Liver (tissue), 9 donors: ENCODE results near the gene SMIM35. TPM values are rescaled to one million over a fixed set of nuclear protein-coding genes. Genes with fewer than 3 reads are reported as not detected.

Experiments
- DNase-seq: peaks from one replicate; pipeline ENCODE4 v3.0.0-alpha.2; 2017; ENCODE audit warnings: low spot score
- H3K27ac ChIP-seq, 2 donors: one replicate each; pipeline ENCODE4 v1.7.0; 2013; ENCODE audit warnings: inconsistent platforms in 2 of 2, low read length in 2 of 2, control low read depth in 1 of 2, low read depth in 1 of 2, mild to moderate bottlenecking in 1 of 2
- H3K27me3 ChIP-seq, 4 donors: one replicate each; pipeline versions ENCODE4 v1.6.1 to v1.7.0; 2013; ENCODE audit warnings: low read length in 3 of 4, inconsistent platforms in 1 of 4, mild to moderate bottlenecking in 1 of 4, moderate library complexity in 1 of 4; ENCODE audit not compliant: control insufficient read depth in 4 of 4, insufficient read depth in 4 of 4
- H3K36me3 ChIP-seq, 4 donors: one replicate each; pipeline versions ENCODE4 v1.6.1 to v1.7.0; 2013; ENCODE audit warnings: low read length in 3 of 4, mild to moderate bottlenecking in 3 of 4, low read depth in 1 of 4, moderate library complexity in 1 of 4; ENCODE audit not compliant: control insufficient read depth in 4 of 4, insufficient read depth in 3 of 4
- H3K4me1 ChIP-seq, 4 donors: one replicate each; pipeline versions ENCODE4 v1.6.1 to v1.7.0; 2013; ENCODE audit warnings: low read length in 3 of 4, mild to moderate bottlenecking in 3 of 4, moderate library complexity in 1 of 4; ENCODE audit not compliant: control insufficient read depth in 4 of 4, insufficient read depth in 4 of 4
- H3K4me3 ChIP-seq, 3 donors: one replicate each; pipeline versions ENCODE4 v1.6.1 to v1.7.0; 2013; ENCODE audit warnings: low read length in 3 of 3, control low read depth in 1 of 3, low read depth in 1 of 3, mild to moderate bottlenecking in 1 of 3
- H3K9ac ChIP-seq, 2 donors: one replicate each; pipeline ENCODE4 v1.7.0; 2013; ENCODE audit warnings: low read length in 2 of 2, mild to moderate bottlenecking in 2 of 2, moderate library complexity in 2 of 2, control low read depth in 1 of 2, low read depth in 1 of 2
- H3K9me3 ChIP-seq, 4 donors: one replicate each; pipeline versions ENCODE4 v1.6.1 to v1.7.0; 2013; ENCODE audit warnings: low read length in 3 of 4; ENCODE audit not compliant: control insufficient read depth in 4 of 4
- ATF3 ChIP-seq: IDR thresholded peaks from 2 replicates; pipeline ENCODE4 v1.6.1; 2016; ENCODE audit warnings: antibody characterized with exemption
- CTCF ChIP-seq: fragments of 150-350 bp; IDR thresholded peaks from 2 replicates; pipeline ENCODE4 v1.5.1; 2017; ENCODE audit warnings: improper control_type of control experiment, low read depth, low read length; ENCODE audit not compliant: missing input control
- EGR1 ChIP-seq, 2 donors: IDR thresholded peaks; 2 replicates each; pipeline ENCODE4 v1.6.1; 2016 to 2018; ENCODE audit warnings: antibody characterized with exemption in 2 of 2, low read depth in 2 of 2
- FOXA1 ChIP-seq: IDR thresholded peaks from 2 replicates; pipeline ENCODE4 v1.6.1; 2016; ENCODE audit warnings: antibody characterized with exemption
- FOXA2 ChIP-seq: IDR thresholded peaks from 2 replicates; pipeline ENCODE4 v1.6.1; 2016; ENCODE audit warnings: antibody characterized with exemption
- HNF4A ChIP-seq, 2 donors: conservative IDR thresholded peaks; 2 replicates each; pipeline ENCODE4 v1.6.1; 2016; ENCODE audit warnings: antibody characterized with exemption in 2 of 2, mild to moderate bottlenecking in 2 of 2
- HNF4G ChIP-seq: IDR thresholded peaks from 2 replicates; pipeline ENCODE4 v1.6.1; 2016; ENCODE audit warnings: antibody characterized with exemption
- JUND ChIP-seq, 2 donors: IDR thresholded peaks; 2 replicates each; pipeline ENCODE4 v1.6.1; 2016; ENCODE audit warnings: antibody characterized with exemption in 2 of 2
- MAX ChIP-seq: IDR thresholded peaks from 2 replicates; pipeline ENCODE4 v1.6.1; 2016; ENCODE audit warnings: antibody characterized with exemption
- RAD21 ChIP-seq, 2 donors: IDR thresholded peaks; 2 replicates each; pipeline ENCODE4 v1.6.1; 2016; ENCODE audit warnings: antibody characterized with exemption in 2 of 2, mild to moderate bottlenecking in 2 of 2
- REST ChIP-seq: IDR thresholded peaks from 2 replicates; pipeline ENCODE4 v1.6.1; 2016; ENCODE audit warnings: antibody characterized with exemption, mild to moderate bottlenecking
- RXRA ChIP-seq, 2 donors: IDR thresholded peaks; 2 replicates each; pipeline ENCODE4 v1.6.1; 2017 to 2018; ENCODE audit warnings: antibody characterized with exemption in 2 of 2, mild to moderate bottlenecking in 1 of 2
- SP1 ChIP-seq: IDR thresholded peaks from 2 replicates; pipeline ENCODE4 v1.6.1; 2018; ENCODE audit warnings: antibody characterized with exemption, mild to moderate bottlenecking
- TAF1 ChIP-seq: conservative IDR thresholded peaks from 2 replicates; pipeline ENCODE4 v1.6.1; 2016; ENCODE audit warnings: antibody characterized with exemption, mild to moderate bottlenecking
- YY1 ChIP-seq: IDR thresholded peaks from 2 replicates; pipeline ENCODE4 v1.6.1; 2016; ENCODE audit warnings: antibody characterized with exemption, mild to moderate bottlenecking
- ZBTB33 ChIP-seq: IDR thresholded peaks from 2 replicates; pipeline ENCODE4 v1.6.1; 2016; ENCODE audit warnings: antibody characterized with exemption
- WGBS: extraction: QIAGEN DNeasy Blood & Tissue Kit; methylation state at CpG from one replicate; pipeline ENCODE4 v1.1.7; 2013; 5-methylcytosine and 5-hydroxymethylcytosine counted together
- polyA plus RNA-seq, 2 donors: library from polyadenylated mRNA; stranded (reverse) in 1 of 2; unstranded in 1 of 2; fragments of 200-250 nt in 1 of 2; fragments of >200 nt in 1 of 2; fragmentation: Nextera tagmentation in 1 of 2; extraction: Ambion mirVana in 1 of 2; gene quantifications; one replicate each; pipeline versions ENCODE4 v1.2.1 to v1.2.3, GENCODE V29; 2013 to 2015
- total RNA-seq, 2 donors: library from RNA; depleted of rRNA; stranded (reverse); fragments of >200 nt; gene quantifications; one replicate each; pipeline ENCODE4 v1.2.3, GENCODE V29; 2014
- donor health status: healthy.
- donor health status: healthy.
- donor health status: healthy.
- donor health status: healthy.
- donor health status: healthy.

The SMIM35 gene
- total and polyA plus RNA-seq, 4 donors, result 0.07 TPM; not detected in 3

GRCh38 chr11:118135796-118136165 is 49.0 kb upstream of the SMIM35 start:
- H3K4me1 ChIP-seq, result no peaks in the 10 kb centered on the region
- 76% methylated on average over 5 of the region's 5 CpGs for WGBS
- no peak overlapping the region for H3K27ac ChIP-seq
- no peaks in the 10 kb centered on the region for H3K9me3 ChIP-seq
- TF ChIP-seq FOXA2 (no peak), SP1 (no peak), CTCF (no peak), HNF4G (no peak)
- DNase-seq, result no peak
- H3K27me3 ChIP-seq, result peaks cover 0 to 2% (median under 1%) of the 10 kb centered on the region in 4 donors
- no peak overlapping the region for H3K4me3 ChIP-seq
- H3K36me3 ChIP-seq, result no peaks in the 10 kb centered on the region
- H3K9ac ChIP-seq, result no peak overlapping the region

DNA sequence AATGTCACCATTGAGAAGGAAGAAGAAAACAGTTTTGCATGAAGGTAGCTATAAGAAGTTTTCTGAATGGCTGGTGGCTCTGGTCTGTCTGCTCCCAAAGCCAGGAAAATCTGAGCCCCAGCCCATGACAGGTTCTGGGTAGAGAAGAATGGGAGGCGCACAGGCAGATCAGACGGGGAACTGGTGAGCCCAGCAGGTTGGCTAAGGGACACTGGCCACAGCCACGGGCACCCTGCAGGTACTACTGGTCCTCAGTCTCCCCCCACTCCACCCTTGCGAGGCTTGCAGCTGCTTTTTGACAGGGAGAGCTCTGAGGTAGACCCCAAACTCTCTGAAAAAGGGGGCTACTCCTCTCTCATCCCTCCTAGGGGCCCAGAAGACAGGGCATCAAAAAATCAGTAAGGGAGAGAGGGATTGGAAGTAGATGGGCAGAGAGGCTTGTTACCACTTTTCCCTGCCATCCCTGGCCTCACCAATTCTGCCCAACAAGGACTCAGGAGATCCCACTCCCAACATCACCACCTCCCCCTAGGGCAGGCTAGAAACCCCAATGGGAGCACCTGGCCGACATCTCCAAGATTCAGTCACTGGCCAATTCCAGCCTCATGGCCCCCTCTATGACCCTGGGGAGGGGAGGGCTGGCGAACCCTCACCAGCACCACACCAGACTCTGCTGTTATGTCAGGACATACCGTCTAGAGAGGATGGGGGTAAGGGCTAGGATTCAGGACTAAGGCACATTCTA is 48.5 kb upstream of the SMIM35 start:
- no peak overlapping the region for H3K9ac ChIP-seq
- no peak for DNase-seq
- H3K4me1 ChIP-seq, result no peaks in the 10 kb centered on the region
- H3K27ac ChIP-seq, result no peak overlapping the region
- WGBS, result 76% methylated on average over 7 of the region's 7 CpGs
- peaks cover 0 to 2% (median under 1%) of the 10 kb centered on the region in 4 donors for H3K27me3 ChIP-seq
- no peaks in the 10 kb centered on the region for H3K36me3 ChIP-seq
- TF ChIP-seq ATF3 (no peak), HNF4A (conservative IDR thresholded peaks at IDR 0.05) (no peak), RXRA (IDR thresholded peaks at IDR 0.05) (no peak)
- H3K9me3 ChIP-seq, result no peaks in the 10 kb centered on the region
- H3K4me3 ChIP-seq, result no peak overlapping the region

GRCh38 chr11:118133816-118134215 is 47.1 kb upstream of the SMIM35 start:
- no peak overlapping the region for H3K27ac ChIP-seq
- H3K9me3 ChIP-seq, result no peaks in the 10 kb centered on the region
- 93% methylated on average over 10 of the region's 10 CpGs for WGBS
- no peaks in the 10 kb centered on the region for H3K4me1 ChIP-seq
- no peak overlapping the region for H3K4me3 ChIP-seq
- DNase-seq, result no peak
- H3K27me3 ChIP-seq, result peaks cover 0 to 2% (median under 1%) of the 10 kb centered on the region in 4 donors
- H3K9ac ChIP-seq, result no peak overlapping the region
- H3K36me3 ChIP-seq, result no peaks in the 10 kb centered on the region
- TF ChIP-seq FOXA1 (no peak), JUND (IDR thresholded peaks at IDR 0.05) (no peak), RAD21 (IDR thresholded peaks at IDR 0.05) (no peak), RXRA (IDR thresholded peaks at IDR 0.05) (no peak), TAF1 (no peak), HNF4A (conservative IDR thresholded peaks at IDR 0.05) (no peak), CTCF (no peak), HNF4G (no peak), EGR1 (IDR thresholded peaks at IDR 0.05; ENCODE audit: low read depth in 2 of 2) (no peak), REST (no peak), MAX (no peak), ATF3 (no peak), SP1 (no peak), ZBTB33 (no peak), YY1 (no peak)
